Uterus (tissue), 4 donors: ENCODE measurements around the gene ARVCF. TPM values are rescaled to one million over a fixed set of nuclear protein-coding genes. Genes with fewer than 3 reads are reported as not detected.

Source experiments
- DNase-seq, 2 donors: peaks; one replicate each; pipeline ENCODE4 v3.0.0-alpha.2; 2019 to 2020
- H3K27ac ChIP-seq, 2 donors: fragments of 200-600 bp; sonication (generic); 1 replicate in 1 of 2; 2 replicates in 1 of 2; pipeline ENCODE4 v1.5.1; 2016 to 2018
- H3K27me3 ChIP-seq, 2 donors: fragments of 200-600 bp; sonication (generic); one replicate each; pipeline ENCODE4 v1.5.1; 2018 to 2019; ENCODE audit warnings: control low read depth in 1 of 2
- H3K36me3 ChIP-seq, 2 donors: fragments of 200-600 bp; sonication (generic); one replicate each; pipeline ENCODE4 v1.5.1; 2019; ENCODE audit warnings: control low read depth in 1 of 2
- H3K4me1 ChIP-seq, 2 donors: fragments of 200-600 bp; sonication (generic); one replicate each; pipeline ENCODE4 v1.5.1; 2018 to 2019; ENCODE audit warnings: control low read depth in 1 of 2
- H3K4me3 ChIP-seq, 2 donors: fragments of 200-600 bp; sonication (generic); 1 replicate in 1 of 2; 2 replicates in 1 of 2; pipeline ENCODE4 v1.5.1; 2018 to 2019; ENCODE audit warnings: mild to moderate bottlenecking in 1 of 2
- H3K9me3 ChIP-seq, 2 donors: fragments of 200-600 bp; sonication (generic); one replicate each; pipeline ENCODE4 v1.5.1; 2019; ENCODE audit warnings: control low read depth in 1 of 2
- CTCF ChIP-seq, 4 experiments: fragments of 200-600 bp in 2 of 4; fragments of 450-650 bp in 2 of 4; sonication (generic) in 2 of 4; IDR thresholded peaks; one replicate each; pipeline ENCODE4 v1.5.1; 2016 to 2019; ENCODE audit warnings: antibody characterized with exemption in 4 of 4, mild to moderate bottlenecking in 2 of 4, moderate library complexity in 1 of 4
- POLR2A ChIP-seq, 2 donors: fragments of 450-650 bp; IDR thresholded peaks; one replicate each; pipeline ENCODE4 v1.6.1; 2016; ENCODE audit warnings: antibody characterized with exemption in 2 of 2, mild to moderate bottlenecking in 1 of 2, moderate library complexity in 1 of 2
- intact Hi-C: fragments of 100-400 bp; cut with DNase I; formaldehyde crosslinking; loops from one replicate; pipeline ENCODE4 v1.15.1; 2023; ENCODE audit warnings: low total_unique reads
- total RNA-seq, 4 donors: library from RNA; depleted of rRNA in 3 of 4; stranded (reverse); fragments of >200 nt in 3 of 4; gene quantifications; one replicate each; pipeline versions ENCODE4 v1.1.0 to v1.2.4, GENCODE V29; 2014 to 2023
- donor health status: DM: yes; HTN: yes; CAD: no.

The ARVCF gene
- total RNA-seq, 4 donors from 2014 or later, result 1.5 to 43.4 (median 16.6) TPM

GRCh38 chr22:19998991-19999820 is 17.4 kb downstream of the ARVCF start:
- intact Hi-C loops, result no loop called here
- H3K9me3 ChIP-seq, result peaks cover 0 to 7% of the 10 kb centered on the region in 2 donors
- TF ChIP-seq POLR2A (IDR thresholded peaks at IDR 0.05) (no peak), CTCF (IDR thresholded peaks at IDR 0.05) (no peak)
- H3K4me1 ChIP-seq, result peaks cover 0 to 8% of the 10 kb centered on the region in 2 donors
- no peak overlapping the region for H3K4me3 ChIP-seq
- DNase-seq, result no peak
- H3K27ac ChIP-seq, result no peak overlapping the region
- no peaks in the 10 kb centered on the region for H3K36me3 ChIP-seq
- H3K27me3 ChIP-seq, result no peaks in the 10 kb centered on the region

- Histone ChIP-seq H3K4me3 (no peak overlapping the region), H3K27me3 (no peaks in the 10 kb centered on the region), H3K27ac (no peak overlapping the region), H3K36me3 (no peaks in the 10 kb centered on the region), H3K9me3 (peaks cover 0 to 1% of the 10 kb centered on the region in 2 donors), H3K4me1 (peaks cover 0 to 8% of the 10 kb centered on the region in 2 donors)
- TF ChIP-seq CTCF (IDR thresholded peaks at IDR 0.05) (no peak), POLR2A (IDR thresholded peaks at IDR 0.05) (no peak)
- intact Hi-C loops, result no loop called here
- DNase-seq, result no peak
Measured at GRCh38 chr22:19998232-19998951, 18.2 kb downstream of the ARVCF start.

GRCh38 chr22:19997561-19998231 is 18.9 kb downstream of the ARVCF start:
- DNase-seq, result no peak
- Histone ChIP-seq H3K27ac (no peak overlapping the region), H3K4me1 (peaks cover 0 to 8% of the 10 kb centered on the region in 2 donors), H3K4me3 (no peak overlapping the region), H3K9me3 (no peaks in the 10 kb centered on the region), H3K36me3 (no peaks in the 10 kb centered on the region), H3K27me3 (no peaks in the 10 kb centered on the region)
- no peak for TF ChIP-seq POLR2A (IDR thresholded peaks at IDR 0.05)
- TF ChIP-seq CTCF (IDR thresholded peaks at IDR 0.05), result no peak
- intact Hi-C loops, result no loop called here

GRCh38 chr22:19996694-19997384 is 19.8 kb downstream of the ARVCF start:
- no peaks in the 10 kb centered on the region for H3K27me3 ChIP-seq
- no peaks in the 10 kb centered on the region for H3K9me3 ChIP-seq
- H3K4me1 ChIP-seq, result peaks cover 0 to 8% of the 10 kb centered on the region in 2 donors
- H3K27ac ChIP-seq, result no peak overlapping the region
- TF ChIP-seq CTCF (IDR thresholded peaks at IDR 0.05) (no peak), POLR2A (IDR thresholded peaks at IDR 0.05) (no peak)
- intact Hi-C loops, result no loop called here
- no peaks in the 10 kb centered on the region for H3K36me3 ChIP-seq
- DNase-seq, result no peak
- no peak overlapping the region for H3K4me3 ChIP-seq
